ENCODE data around the gene RAPGEF4. TPM values are rescaled to one million over a fixed set of nuclear protein-coding genes. Genes with fewer than 3 reads are reported as not detected.
A peak's percentile ranks its signal among the peaks of the same experiment; 100 is the strongest.

The RAPGEF4 gene
- total RNA-seq, 1 donor from 2014 or later = 9.3 TPM

DNA sequence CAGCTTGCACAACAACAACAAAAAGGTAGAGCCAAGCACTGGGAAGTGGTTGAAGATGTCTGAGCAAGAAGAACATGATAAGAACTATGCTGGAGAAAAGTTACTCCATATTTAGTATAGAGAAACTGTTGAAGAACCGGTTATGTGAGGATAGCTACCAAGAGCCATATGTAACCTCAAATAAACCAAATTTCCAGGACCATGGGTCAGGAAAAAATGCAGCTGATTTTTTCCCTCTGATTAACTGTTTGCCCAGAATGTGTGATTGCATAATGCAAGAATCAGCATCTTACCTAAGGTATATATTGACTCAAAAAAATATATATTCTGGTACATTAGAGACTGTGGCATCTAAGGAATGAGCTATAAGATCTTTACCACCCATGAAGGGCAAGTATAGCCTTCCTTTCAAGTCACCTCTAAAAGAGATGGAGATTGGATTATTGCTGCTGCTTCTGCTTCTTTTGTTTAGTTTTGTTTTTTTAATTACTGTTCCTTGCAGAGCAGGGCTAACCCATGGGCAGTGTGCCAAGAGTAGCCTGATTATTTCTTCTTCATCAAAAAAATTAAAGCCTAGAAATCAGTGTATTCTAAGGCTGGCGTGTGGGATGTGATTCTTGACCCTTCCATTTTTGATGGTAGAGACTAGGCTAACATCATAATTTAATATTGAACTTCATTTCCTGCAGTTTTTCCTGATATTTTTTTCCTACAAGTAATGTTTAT, 263.1 kb downstream of the RAPGEF4 start:
- ATAC-seq (no peak), DNase-seq (ENCODE audit: low spot score) (no peak)
- intact Hi-C loops (cut with DNase I) = no loop called here

DNA sequence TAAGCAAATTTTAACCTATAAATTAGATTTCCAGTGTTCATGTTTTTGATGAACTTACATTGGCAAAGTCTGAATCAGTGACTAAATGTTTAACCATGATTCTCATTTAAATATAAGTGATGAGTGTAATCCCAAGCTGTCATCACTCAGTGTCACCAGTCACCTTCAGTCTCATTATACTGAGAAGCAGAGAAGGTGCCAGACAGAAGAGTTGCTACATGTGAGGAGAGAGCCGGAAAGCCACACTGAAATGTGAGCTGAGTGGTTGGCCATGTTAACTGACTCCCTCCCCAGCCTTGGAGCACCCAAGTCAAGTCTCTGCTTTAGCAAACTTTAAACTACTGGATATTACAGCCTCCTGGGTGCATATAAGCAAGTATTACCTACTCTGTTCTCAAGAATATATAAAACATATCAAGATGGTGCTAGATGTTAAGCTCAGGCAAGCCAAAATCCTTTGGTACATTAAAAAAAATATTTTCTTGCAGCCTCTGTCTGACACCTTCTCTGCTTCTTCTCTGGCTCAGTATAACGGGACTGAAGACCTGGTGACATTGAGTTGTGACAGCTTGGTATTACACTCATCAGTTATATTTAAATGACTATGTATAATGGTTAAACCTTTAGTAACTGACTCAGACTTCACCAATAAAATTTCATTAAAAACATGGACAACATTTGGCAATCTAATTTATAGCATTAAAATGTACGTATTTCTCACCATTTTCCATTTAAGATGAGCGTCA, 264.2 kb downstream of the RAPGEF4 start:
- ATAC-seq = no peak
- no peak for DNase-seq (ENCODE audit: low spot score)
- intact Hi-C loops (cut with DNase I) = no loop called here

DNA sequence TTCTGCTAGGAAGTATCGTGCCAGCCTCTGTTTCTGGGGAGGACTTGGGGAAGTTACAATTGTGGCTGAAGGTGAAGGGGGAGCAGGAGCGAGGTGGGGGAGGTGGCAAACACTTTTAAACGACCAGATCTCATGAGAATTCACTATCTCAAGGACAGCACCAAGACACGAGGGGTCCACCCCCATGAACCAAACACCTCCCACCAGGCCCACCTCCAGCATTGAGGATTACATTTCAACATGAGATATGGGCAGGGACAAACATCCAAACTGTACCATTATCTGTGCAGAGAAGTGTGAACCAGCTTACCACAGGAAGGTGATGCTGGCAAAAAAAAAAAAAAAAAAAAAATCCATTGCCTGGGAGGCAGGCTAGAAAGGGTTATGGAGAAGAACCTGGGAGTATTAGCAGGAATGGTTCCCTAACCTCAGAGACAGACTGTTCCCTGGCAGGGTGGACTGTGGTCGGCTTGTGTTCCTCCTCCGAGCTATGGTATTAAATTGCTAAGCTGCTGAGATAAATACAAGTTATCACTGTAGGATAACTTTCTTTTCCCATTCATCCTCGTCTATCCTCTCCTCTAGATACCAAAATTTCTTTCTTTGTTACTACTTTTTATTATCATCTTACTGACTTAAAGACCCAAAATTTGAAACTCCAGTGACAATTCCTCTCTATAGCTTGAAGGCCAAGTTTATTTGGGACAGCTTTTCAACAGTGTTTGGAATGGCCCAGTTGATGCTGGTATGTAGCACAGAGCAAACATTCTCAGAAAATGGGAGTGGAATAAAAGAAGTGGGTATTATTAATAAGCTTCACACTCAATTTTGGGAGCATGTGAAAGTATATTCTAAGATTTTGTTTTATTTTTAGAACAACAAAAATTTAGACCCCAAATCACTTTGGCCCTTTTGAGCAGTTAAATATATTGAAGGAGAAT, 266.3 kb downstream of the RAPGEF4 start:
- intact Hi-C loops (cut with DNase I) = no loop called here
- DNase-seq (ENCODE audit: low spot score) (no peak), ATAC-seq (peak; percentile 81)

DNA sequence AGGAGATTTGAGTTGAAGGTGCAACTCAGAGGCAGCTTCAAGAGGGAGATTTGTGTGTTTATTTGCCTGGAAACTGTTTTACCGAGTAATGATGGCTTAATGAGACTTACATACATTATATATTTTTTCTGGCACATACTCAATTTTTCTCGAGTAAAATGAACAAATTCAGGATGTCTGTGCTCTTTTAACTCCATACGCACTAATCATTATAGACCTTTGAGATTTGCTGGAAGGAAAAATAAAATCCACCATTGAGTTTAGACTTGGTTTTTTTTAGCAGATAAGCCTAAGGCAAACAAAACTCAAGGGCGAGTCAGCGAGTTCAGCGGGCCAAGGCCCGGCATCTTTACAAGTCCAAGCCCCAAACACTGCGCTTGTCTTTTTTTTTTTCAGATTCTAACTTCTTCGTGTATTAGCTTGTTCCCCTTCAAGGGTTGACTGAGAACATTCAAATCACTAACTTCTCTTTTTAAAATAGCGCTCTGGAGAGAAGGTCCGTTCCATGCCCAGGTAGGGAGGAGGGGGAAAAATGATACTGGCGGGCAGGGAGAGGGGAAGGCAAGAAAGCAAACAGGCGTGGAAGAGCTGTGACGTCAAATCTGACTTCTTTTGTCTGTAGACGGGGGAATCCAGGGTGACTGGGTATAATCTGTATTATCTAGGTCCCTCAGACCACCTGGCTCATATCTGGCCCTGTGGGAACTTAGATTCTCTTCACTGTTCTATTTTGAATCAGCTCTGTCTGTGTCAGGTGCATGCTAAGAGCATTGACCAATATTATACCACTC, 267.3 kb downstream of the RAPGEF4 start:
- intact Hi-C loops (cut with DNase I) = no loop called here
- DNase-seq (ENCODE audit: low spot score) = no peak
- ATAC-seq = peak; percentile 48

DNA sequence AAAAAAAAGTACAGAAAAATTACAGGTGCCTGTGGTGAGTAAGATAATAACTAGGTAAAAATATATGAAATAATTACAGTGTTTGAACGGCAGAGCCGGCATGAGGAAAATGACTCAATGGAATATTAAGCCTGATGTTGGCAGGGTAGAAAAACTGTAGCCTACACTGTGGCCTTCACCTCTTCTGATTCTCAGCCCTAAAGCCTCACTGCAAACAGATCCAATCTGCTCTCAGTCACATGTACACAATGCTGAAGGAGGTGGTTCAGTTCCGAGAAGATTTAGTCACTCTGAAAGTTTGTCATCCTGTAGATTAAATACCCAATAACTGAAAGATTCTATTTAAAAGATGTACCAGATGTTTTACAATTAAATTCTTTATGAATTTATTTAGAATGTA, 273.1 kb downstream of the RAPGEF4 start:
- intact Hi-C loops (cut with DNase I) = no loop called here
- ATAC-seq = no peak
- no peak for DNase-seq (ENCODE audit: low spot score)

DNA sequence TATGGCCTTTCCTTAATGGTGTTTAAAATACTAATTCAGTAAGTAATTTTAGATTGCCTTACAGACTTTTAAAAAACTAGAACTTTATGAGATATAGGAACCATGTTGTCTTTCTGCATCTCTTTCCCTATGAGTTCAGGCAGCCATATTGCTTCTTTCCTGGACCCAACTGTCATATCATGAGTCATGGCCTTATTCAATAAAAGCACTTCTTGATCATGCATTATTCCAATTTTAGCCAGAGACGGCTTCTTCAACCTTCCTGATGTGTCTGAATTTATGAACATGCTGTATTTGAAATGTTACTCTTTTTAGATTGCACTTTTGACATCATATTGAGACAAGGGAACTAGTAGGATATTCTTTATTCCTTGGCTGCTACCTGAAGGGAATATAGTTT, 274.6 kb downstream of the RAPGEF4 start:
- no peak for DNase-seq (ENCODE audit: low spot score)
- no peak for ATAC-seq
- intact Hi-C loops (cut with DNase I) = no loop called here

DNA sequence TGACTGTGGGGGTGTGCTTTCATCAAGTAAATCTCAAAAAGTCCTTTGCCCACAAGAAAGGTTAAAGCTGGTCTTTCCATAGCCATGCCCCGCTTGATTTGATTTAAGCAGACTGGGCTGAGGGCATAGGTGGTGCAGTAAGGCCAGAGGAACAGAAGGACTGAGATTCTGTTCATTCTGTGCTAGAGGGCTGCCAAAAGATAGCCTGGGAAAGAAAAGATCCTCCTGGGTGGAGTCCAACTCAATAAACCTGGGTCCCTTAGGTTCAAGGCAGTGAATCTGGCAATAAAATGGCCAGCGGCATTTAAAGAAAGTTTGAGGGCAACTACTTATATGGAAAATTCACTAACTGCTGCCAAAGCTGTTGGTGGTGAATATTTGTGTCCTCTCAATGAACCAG, 280.8 kb downstream of the RAPGEF4 start:
- intact Hi-C loops (cut with DNase I) = no loop called here
- DNase-seq (ENCODE audit: low spot score) = no peak

DNA sequence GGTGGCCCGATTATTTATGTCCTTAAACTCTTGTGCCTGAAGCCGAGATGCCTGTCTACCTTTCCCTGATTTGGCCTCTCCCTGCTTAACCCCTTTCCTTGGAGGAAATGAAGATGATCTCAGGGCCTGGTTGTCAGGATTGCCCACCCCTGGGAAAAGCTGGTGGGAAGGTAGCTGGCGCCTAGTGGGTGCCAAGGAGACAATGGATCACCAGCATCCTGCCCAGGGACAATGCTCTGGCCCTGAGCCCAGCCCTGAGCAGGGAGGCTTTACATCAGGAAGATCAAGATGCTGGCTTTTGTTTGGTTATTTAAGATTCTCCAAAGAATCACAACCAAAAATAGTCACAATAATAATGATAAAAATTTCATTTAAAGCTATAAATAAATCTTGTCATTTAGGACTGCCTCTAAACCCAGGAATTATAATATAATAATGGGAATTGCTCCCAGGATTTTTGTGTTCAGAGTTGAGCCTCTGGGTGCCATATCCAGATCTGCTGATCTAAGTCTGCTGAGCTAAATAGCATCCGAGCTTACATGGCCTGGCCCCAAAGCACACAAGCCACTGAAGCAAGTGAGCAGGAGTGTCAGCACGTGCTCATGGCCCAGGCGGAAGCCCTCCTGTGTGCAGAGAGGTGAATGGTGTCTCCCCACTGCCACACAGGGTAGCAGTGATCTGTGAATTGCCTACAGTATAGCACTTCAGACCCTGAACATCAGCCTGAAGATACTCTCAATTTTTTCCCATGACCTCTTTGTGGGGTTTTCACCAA, 282.2 kb downstream of the RAPGEF4 start:
- DNase-seq (ENCODE audit: low spot score) (no peak), ATAC-seq (no peak)
- intact Hi-C loops (cut with DNase I) = no loop called here

More for the DNA sequence above, 280.8 kb downstream of the RAPGEF4 start:
- ATAC-seq = no peak

DNA sequence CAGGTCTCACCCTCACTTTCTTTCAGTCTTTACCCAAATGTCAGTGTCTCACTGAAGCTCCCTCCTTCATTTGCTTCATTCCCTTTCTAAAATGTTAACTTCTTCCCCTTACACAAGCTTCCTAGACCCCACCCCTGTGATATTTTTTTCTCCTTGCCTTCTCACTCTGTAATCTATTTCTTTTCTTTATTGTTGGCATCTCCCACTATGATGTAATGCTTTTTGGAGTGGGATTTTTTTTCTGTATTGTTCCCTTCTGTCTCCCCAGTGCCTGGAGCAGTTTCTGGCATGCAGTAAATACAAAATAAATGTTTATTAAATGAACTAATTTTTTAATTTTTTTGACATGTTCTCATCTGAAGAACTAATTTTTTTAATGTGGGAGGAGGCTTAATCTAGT, 284.1 kb downstream of the RAPGEF4 start:
- intact Hi-C loops (cut with DNase I) = no loop called here
- DNase-seq (ENCODE audit: low spot score) = no peak
- no peak for ATAC-seq

DNA sequence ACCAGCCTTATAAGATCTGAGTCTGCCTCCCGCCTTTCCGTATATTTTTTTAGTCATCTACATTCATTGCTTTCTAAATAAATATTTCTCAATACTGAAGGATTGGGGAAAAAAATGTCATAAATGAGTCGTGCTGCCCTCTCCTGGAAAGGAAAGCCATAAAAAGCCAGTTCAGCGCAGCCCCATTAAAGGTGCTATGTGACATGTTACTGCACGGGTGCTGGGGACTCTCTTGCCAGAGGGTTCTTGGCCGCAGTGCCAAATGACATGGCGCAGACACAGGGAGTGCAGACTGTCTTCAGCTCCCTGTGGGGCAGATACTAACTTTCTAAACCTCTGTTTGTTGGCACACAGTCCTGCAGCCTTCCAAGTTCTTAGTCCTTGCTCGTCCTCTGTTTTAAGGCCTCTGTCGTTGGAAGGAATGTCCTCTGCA, 286.3 kb downstream of the RAPGEF4 start:
- intact Hi-C loops (cut with DNase I) = no loop called here
- ATAC-seq (peak; percentile 55), DNase-seq (ENCODE audit: low spot score) (no peak)

DNA sequence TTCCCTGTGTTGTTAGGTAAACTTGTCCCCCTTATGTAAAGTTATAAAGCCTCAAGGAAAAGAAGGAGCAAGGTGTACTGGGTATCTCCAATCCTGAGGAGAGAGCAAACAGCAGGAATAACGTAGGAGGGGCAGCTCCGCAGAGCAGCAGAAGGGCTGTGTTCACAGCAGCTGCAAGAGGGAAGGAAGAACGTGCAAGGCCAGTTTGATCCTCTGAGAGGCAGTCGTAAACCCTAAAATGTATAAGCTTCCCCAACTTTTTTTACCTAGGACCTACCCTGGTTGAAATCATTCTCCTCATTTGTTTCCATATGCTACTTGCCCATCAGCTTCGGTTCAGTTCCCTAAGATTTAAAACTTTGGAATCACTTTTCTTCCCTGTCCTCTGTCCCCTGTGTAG, 288.1 kb downstream of the RAPGEF4 start:
- ATAC-seq (no peak), DNase-seq (ENCODE audit: low spot score) (no peak)
- intact Hi-C loops (cut with DNase I) = no loop called here

DNA sequence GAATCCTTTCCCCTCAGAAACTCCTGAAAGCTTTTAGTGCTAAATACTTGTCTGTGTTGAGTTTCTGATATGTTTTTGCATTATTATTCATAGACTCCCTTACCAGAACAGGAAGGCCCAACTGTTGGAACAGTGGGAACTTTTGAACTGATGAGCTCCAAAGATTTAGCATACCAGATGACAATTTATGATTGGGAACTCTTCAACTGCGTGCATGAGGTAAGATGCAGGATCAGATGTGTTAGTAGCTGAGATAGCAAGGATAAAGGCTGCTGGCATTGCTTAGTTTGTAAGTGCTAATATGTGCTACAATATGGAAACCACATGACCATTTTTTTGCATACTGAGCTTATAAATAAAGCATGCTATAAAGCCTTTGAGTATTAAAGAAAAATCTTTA, 290.8 kb downstream of the RAPGEF4 start:
- DNase-seq (ENCODE audit: low spot score) = no peak
- intact Hi-C loops (cut with DNase I) = loop anchor here (5.0 kb wide), 1 partner anchor 186 kb away; no protein-coding TSS in a partner anchor
- ATAC-seq = no peak

DNA sequence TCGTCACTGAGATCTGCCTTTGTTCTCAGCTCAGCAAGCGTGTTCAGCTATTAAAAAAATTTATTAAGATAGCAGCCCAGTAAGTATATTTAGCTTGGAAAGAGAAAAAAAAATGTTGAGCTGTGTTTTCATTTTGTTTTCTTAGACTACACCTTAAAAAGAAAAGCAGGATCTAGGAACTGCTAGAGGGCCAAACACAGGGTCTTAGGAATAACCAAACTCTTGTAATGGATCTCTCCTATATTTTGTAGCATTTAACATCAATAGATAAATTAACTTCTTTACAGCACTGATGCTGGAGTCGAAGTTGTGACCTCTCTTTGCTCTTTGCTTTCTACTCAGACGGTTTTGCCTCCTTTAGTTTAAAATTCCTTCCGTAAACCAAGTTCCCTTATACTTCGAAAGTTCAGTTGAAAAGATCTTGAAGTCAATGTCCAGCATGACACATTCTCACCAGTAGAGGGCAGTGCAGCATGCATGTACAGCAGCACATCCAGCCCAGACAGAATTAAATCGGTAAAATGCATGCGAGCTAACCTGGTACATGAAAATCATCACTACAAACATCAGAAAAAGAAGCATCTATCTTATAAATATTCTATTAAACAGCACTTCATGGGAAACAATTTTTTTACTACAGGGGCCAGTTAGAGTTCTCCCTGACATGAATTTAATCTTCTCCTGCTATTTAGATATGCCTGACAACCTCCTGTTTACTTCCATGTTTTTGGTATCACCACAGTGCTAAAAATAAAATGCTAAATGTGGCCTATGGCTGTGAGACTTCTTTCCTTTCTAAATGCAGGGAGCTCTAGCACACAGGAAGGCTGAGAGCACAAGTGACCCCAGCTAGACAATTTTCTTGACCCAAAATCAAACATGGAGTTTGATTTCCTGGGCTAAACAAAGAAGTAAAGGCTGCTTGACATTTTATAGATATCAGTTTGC, 291.8 kb downstream of the RAPGEF4 start:
- ATAC-seq (peak; percentile 91), DNase-seq (ENCODE audit: low spot score) (peak; percentile 94)
- intact Hi-C loops (cut with DNase I) = loop anchor here (5.0 kb wide), 1 partner anchor 185 kb away; no protein-coding TSS in a partner anchor

DNA sequence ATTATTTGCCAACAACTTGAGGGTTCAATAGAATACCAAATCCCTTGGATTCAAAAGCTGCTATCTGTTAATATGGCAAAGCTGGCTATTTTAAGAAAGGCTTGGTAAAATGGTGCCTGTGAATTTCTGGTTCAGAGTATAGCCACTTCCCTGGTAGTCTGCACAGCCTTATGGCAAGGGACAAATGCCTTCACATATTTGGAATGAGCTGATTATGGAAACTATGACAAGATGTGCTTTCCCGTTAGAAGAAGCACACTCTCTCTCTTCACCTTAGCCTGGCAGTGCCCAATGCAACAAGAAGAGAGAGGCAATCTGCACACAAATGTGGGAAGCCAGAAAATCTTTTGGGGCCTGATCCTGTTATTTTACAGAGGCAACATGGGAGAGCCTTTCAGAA, 292.5 kb downstream of the RAPGEF4 start:
- DNase-seq (ENCODE audit: low spot score) (no peak), ATAC-seq (no peak)
- intact Hi-C loops (cut with DNase I) = loop anchor here (5.0 kb wide), 1 partner anchor 184 kb away; no protein-coding TSS in a partner anchor

DNA sequence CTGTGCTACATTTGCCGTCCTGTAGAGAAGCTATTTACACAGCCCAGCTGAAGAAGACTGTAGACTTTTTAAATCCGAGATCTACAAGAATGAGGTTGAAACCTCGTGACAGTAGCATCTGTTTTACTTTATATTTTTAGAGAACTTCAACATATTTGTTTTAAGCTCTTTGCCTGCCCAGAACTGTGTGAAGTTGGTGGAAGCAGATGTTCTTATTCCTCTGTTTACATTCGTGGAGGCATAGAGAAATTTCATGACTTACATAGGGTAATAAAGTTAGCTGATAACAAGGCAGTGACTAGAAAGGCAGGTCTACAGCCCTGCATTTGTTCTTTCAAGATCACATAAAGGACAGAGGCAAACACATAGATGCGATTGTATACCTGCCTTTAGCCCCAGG, 293.0 kb downstream of the RAPGEF4 start:
- no peak for ATAC-seq
- intact Hi-C loops (cut with DNase I) = loop anchor here (5.0 kb wide), 1 partner anchor 184 kb away; no protein-coding TSS in a partner anchor
- DNase-seq (ENCODE audit: low spot score) = no peak

DNA sequence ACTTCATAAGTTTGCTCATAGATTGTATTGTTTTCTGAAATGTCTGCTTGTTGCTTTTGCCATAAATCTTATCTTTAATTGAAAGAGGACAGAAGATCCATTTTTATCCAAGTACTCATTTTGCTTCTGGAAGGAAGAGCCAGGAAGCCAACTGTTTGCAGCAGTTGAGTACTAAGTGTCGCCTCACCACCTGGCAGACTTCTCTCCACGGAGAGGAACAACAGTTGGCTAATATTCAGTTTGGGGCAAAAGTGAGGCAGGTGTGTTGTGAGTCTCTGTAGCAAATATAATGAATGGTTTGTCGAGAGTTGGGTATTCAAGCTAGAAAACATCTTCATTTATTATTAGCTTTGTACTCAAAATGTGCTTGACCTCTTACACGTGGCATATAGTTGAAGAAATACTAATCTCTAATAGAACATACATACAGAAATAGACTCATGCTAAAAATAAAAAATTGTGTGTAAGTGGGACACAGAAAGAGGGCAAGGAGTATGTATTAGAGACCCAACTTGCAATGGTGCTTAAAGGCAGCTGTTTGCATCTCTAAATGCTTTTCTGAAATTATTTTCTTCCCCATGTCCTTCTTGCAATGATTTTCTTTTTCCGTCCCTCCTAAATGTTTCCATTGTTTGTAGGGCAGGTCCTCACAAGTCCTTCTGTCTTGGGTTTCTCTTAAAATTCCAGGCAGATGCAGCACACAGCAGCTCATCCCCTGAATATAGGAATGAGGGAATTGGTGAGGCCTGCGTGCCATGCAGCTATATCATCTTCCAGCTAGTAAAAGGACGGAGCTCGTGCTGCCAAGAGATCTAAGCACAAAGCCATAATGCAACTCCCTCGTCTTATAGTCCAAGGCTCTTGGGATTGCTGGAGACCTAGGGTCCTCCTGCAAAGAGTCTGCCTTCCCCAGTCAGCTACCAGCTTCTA, 295.2 kb downstream of the RAPGEF4 start:
- DNase-seq (ENCODE audit: low spot score) (no peak), ATAC-seq (no peak)
- intact Hi-C loops (cut with DNase I) = no loop called here

All from sciatic nerve (tissue), 2 donors.